H9 (cell line): ENCODE measurements around the gene MAD1L1. TPM values are rescaled to one million over a fixed set of nuclear protein-coding genes. Genes with fewer than 3 reads are reported as not detected.

Source experiments
- DNase-seq: peaks from one replicate; pipeline ENCODE4 v3.0.0-alpha.2; 2017
- H2AFZ ChIP-seq: one replicate; pipeline ENCODE4 v1.6.1; 2013; ENCODE audit warnings: mild to moderate bottlenecking, low read length, control low read depth, moderate library complexity
- H2AK5ac ChIP-seq: 2 replicates; pipeline ENCODE4 v1.6.1; 2013; ENCODE audit warnings: low read length, control low read depth, mixed read lengths; ENCODE audit not compliant: insufficient read length
- H2BK120ac ChIP-seq: one replicate; pipeline ENCODE4 v1.6.1; 2013; ENCODE audit warnings: low read depth, mild to moderate bottlenecking, low read length, control low read depth, inconsistent platforms; ENCODE audit not compliant: poor library complexity, severe bottlenecking
- H2BK12ac ChIP-seq: 2 replicates; pipeline ENCODE4 v1.6.1; 2013; ENCODE audit warnings: low read length, control low read depth, mixed read lengths, low read depth; ENCODE audit not compliant: insufficient read length
- H2BK15ac ChIP-seq: 2 replicates; pipeline ENCODE4 v1.6.1; 2013; ENCODE audit warnings: low read depth, low read length, control low read depth
- H2BK20ac ChIP-seq: one replicate; pipeline ENCODE4 v1.6.1; 2013; ENCODE audit warnings: low read depth, mild to moderate bottlenecking, low read length, control low read depth, inconsistent platforms; ENCODE audit not compliant: poor library complexity, severe bottlenecking
- H2BK5ac ChIP-seq: 2 replicates; pipeline ENCODE4 v1.6.1; 2013; ENCODE audit warnings: low read length, control low read depth, mixed read lengths; ENCODE audit not compliant: insufficient read length
- H3K14ac ChIP-seq: 2 replicates; pipeline ENCODE4 v1.6.1; 2013; ENCODE audit warnings: low read length, control low read depth; ENCODE audit not compliant: insufficient read depth
- H3K18ac ChIP-seq: 2 replicates; pipeline ENCODE4 v1.6.1; 2013; ENCODE audit warnings: low read depth, mild to moderate bottlenecking, mixed read lengths, low read length, control low read depth; ENCODE audit not compliant: insufficient read length
- H3K23ac ChIP-seq: 2 replicates; pipeline ENCODE4 v1.6.1; 2013; ENCODE audit warnings: low read length, control low read depth, mixed read lengths, low read depth; ENCODE audit not compliant: insufficient read length
- H3K23me2 ChIP-seq: 2 replicates; pipeline ENCODE4 v1.6.1; 2013; ENCODE audit warnings: low read depth, mild to moderate bottlenecking, mixed read lengths, low read length, control low read depth; ENCODE audit not compliant: insufficient read length, poor library complexity, severe bottlenecking
- H3K27ac ChIP-seq: 2 replicates; pipeline ENCODE4 v1.5.1; 2013; ENCODE audit warnings: low read length, control low read depth, mixed read lengths, low read depth; ENCODE audit not compliant: insufficient read length
- H3K27me3 ChIP-seq: 2 replicates; pipeline ENCODE4 v1.6.1; 2013; ENCODE audit warnings: low read length, control low read depth, inconsistent platforms; ENCODE audit not compliant: insufficient read depth
- H3K4ac ChIP-seq: 2 replicates; pipeline ENCODE4 v1.6.1; 2013; ENCODE audit warnings: low read depth, mild to moderate bottlenecking, control low read depth, inconsistent platforms, low read length, moderate library complexity
- H3K4me1 ChIP-seq: 2 replicates; pipeline ENCODE4 v1.6.1; 2013; ENCODE audit warnings: low read length, control low read depth, inconsistent platforms; ENCODE audit not compliant: insufficient read depth
- H3K4me2 ChIP-seq: 2 replicates; pipeline ENCODE4 v1.6.1; 2013; ENCODE audit warnings: low read length, control low read depth, mixed read lengths; ENCODE audit not compliant: insufficient read length, insufficient read depth
- H3K56ac ChIP-seq: 2 replicates; pipeline ENCODE4 v1.6.1; 2013; ENCODE audit warnings: low read depth, mild to moderate bottlenecking, mixed read lengths, low read length, control low read depth; ENCODE audit not compliant: insufficient read length
- H3K79me1 ChIP-seq: 2 replicates; pipeline ENCODE4 v1.6.1; 2013; ENCODE audit warnings: low read depth, mild to moderate bottlenecking, moderate library complexity, low read length, control low read depth, inconsistent platforms; ENCODE audit not compliant: insufficient read depth, poor library complexity, severe bottlenecking
- H3K79me2 ChIP-seq: 2 replicates; pipeline ENCODE4 v1.6.1; 2013; ENCODE audit warnings: low read length, control low read depth, inconsistent platforms; ENCODE audit not compliant: insufficient read depth
- H3K9ac ChIP-seq: 2 replicates; pipeline ENCODE4 v1.6.1; 2013; ENCODE audit warnings: low read length, control low read depth, mixed read lengths; ENCODE audit not compliant: insufficient read length; ENCODE audit errors: extremely low read depth
- H3K9me3 ChIP-seq: one replicate; pipeline ENCODE4 v1.6.1; 2013; ENCODE audit warnings: low read depth, low read length, inconsistent platforms; ENCODE audit not compliant: control insufficient read depth
- H3T11ph ChIP-seq: one replicate; pipeline ENCODE4 v1.6.1; 2013; ENCODE audit warnings: mild to moderate bottlenecking, low read length, control low read depth, inconsistent platforms
- H4K20me1 ChIP-seq: one replicate; pipeline ENCODE4 v1.6.1; 2013; ENCODE audit not compliant: control insufficient read depth, insufficient read length, insufficient read depth
- H4K5ac ChIP-seq: 2 replicates; pipeline ENCODE4 v1.6.1; 2013; ENCODE audit warnings: low read depth, mild to moderate bottlenecking, mixed read lengths, low read length, control low read depth; ENCODE audit not compliant: insufficient read length
- H4K8ac ChIP-seq: replicated peaks from 2 replicates; pipeline ENCODE4 v1.6.1; 2013; ENCODE audit warnings: low read length, control low read depth, mixed read lengths, low read depth; ENCODE audit not compliant: insufficient read length
- H4K91ac ChIP-seq: 2 replicates; pipeline ENCODE4 v1.6.1; 2013; ENCODE audit warnings: low read depth, mild to moderate bottlenecking, moderate library complexity, mixed read lengths, low read length, control low read depth; ENCODE audit not compliant: insufficient read length
- H3K27ac Mint-ChIP-seq, 3 experiments: 2 replicates in 2 of 3; 3 replicates in 1 of 3; pipeline ENCODE4 v1.8.0; 2020 to 2021; ENCODE audit warnings: mixed read lengths in 3 of 3, mild to moderate bottlenecking in 1 of 3, moderate library complexity in 1 of 3
- H3K27me3 Mint-ChIP-seq: 2 replicates; pipeline ENCODE4 v1.8.0; 2021; ENCODE audit warnings: low read depth, mild to moderate bottlenecking, moderate library complexity, mixed read lengths
- H3K36me3 Mint-ChIP-seq, 3 experiments: 2 replicates in 2 of 3; 3 replicates in 1 of 3; pipeline ENCODE4 v1.8.0; 2020 to 2021; ENCODE audit warnings: low read depth in 3 of 3, mixed read lengths in 3 of 3; ENCODE audit not compliant: insufficient read depth in 1 of 3
- H3K4me1 Mint-ChIP-seq, 2 experiments: 2 replicates each; pipeline ENCODE4 v1.8.0; 2020; ENCODE audit warnings: mixed read lengths in 2 of 2
- H3K4me3 Mint-ChIP-seq, 2 experiments: 2 replicates in 1 of 2; 3 replicates in 1 of 2; pipeline ENCODE4 v1.8.0; 2020 to 2021; ENCODE audit warnings: mild to moderate bottlenecking in 2 of 2, mixed read lengths in 2 of 2, moderate library complexity in 1 of 2
- H3K9me3 Mint-ChIP-seq, 2 experiments: 2 replicates in 1 of 2; 3 replicates in 1 of 2; pipeline ENCODE4 v1.8.0; 2020; ENCODE audit warnings: mild to moderate bottlenecking in 2 of 2, mixed read lengths in 2 of 2, moderate library complexity in 1 of 2
- CTCF ChIP-seq: fragments of 200-600 bp; sonication (generic); conservative IDR thresholded peaks from 3 replicates; pipeline ENCODE4 v1.8.0; 2021; ENCODE audit warnings: antibody characterized with exemption, mild to moderate bottlenecking
- WGBS: extraction: QIAGEN DNeasy Blood & Tissue Kit; methylation state at CpG from one replicate; pipeline ENCODE4 v1.1.7; 2013; ENCODE audit warnings: missing lambda C conversion rate, low lambda C conversion rate, mixed read lengths; ENCODE audit not compliant: insufficient read length; ENCODE audit errors: extremely low coverage; 5-methylcytosine and 5-hydroxymethylcytosine counted together
- total RNA-seq: library from RNA; stranded (reverse); gene quantifications from 2 replicates; pipeline ENCODE4 v1.2.1, GENCODE V29; 2021

The MAD1L1 gene
- total RNA-seq, 1 experiment from 2014 or later, result 39.0 TPM

GRCh38 chr7:1974290-1975101 lies 258.2 kb downstream of the MAD1L1 start:
- Histone ChIP-seq H4K5ac (no peak overlapping the region), H2BK12ac (no peak overlapping the region), H2BK20ac (no peak overlapping the region), H3K56ac (no peak overlapping the region), H3K18ac (no peak overlapping the region), H3K9me3 (peaks cover 5% of the 10 kb centered on the region), H3K79me2 (no peaks in the 10 kb centered on the region), H3K4ac (no peak overlapping the region), H4K20me1 (no peaks in the 10 kb centered on the region), H3K4me2 (no peak overlapping the region), H3K27me3 (no peaks in the 10 kb centered on the region), H2BK15ac (no peak overlapping the region), H4K91ac (no peak overlapping the region), H4K8ac (no peak overlapping the region), H2AFZ (no peak overlapping the region), H2AK5ac (no peak overlapping the region), H3K9ac (no peak overlapping the region), H3K79me1 (no peaks in the 10 kb centered on the region), H3K14ac (no peak overlapping the region; the same call in 1 of the 2 replicates), H3K23me2 (no peaks in the 10 kb centered on the region), H3K27ac (no peak overlapping the region), H3T11ph (no peak overlapping the region), H3K23ac (no peak overlapping the region), H2BK5ac (no peak overlapping the region), H3K4me1 (no peaks in the 10 kb centered on the region), H2BK120ac (no peak overlapping the region)
- H3K36me3 Mint-ChIP-seq, result peaks cover 24 to 37% (median 28%) of the 10 kb centered on the region in 3 experiments
- no peak for DNase-seq
- no peaks in the 10 kb centered on the region for H3K27me3 Mint-ChIP-seq
- H3K4me3 Mint-ChIP-seq, result no peak overlapping the region
- peaks cover 16 to 20% of the 10 kb centered on the region in 2 experiments for H3K9me3 Mint-ChIP-seq
- WGBS, result no CpG with 5 or more reads among the region's 19 CpGs
- no peaks in the 10 kb centered on the region for H3K4me1 Mint-ChIP-seq
- TF ChIP-seq CTCF, result no peak
- H3K27ac Mint-ChIP-seq, result no peak overlapping the region; a peak in 2 of 7 replicates
